GM12875 (cell line): ENCODE measurements around the gene SLC9B1.

Experiments
- H3K4me3 ChIP-seq: one replicate; pipeline ENCODE4 v1.5.1; 2011; ENCODE audit warnings: low read depth, low read length, control low read depth
- TF ChIP-seq, protein P1 (sequence below): IDR thresholded peaks from 2 replicates; pipeline ENCODE4 v1.5.1; 2011; ENCODE audit warnings: low read depth, mild to moderate bottlenecking, control low read depth, inconsistent platforms, low read length, moderate library complexity, borderline replicate concordance; ENCODE audit not compliant: insufficient read depth

Gene SLC9B1

GRCh38 chr4:103026868-103027267 is 7.4 kb upstream of the SLC9B1 start:
- TF ChIP-seq, protein P1, sequence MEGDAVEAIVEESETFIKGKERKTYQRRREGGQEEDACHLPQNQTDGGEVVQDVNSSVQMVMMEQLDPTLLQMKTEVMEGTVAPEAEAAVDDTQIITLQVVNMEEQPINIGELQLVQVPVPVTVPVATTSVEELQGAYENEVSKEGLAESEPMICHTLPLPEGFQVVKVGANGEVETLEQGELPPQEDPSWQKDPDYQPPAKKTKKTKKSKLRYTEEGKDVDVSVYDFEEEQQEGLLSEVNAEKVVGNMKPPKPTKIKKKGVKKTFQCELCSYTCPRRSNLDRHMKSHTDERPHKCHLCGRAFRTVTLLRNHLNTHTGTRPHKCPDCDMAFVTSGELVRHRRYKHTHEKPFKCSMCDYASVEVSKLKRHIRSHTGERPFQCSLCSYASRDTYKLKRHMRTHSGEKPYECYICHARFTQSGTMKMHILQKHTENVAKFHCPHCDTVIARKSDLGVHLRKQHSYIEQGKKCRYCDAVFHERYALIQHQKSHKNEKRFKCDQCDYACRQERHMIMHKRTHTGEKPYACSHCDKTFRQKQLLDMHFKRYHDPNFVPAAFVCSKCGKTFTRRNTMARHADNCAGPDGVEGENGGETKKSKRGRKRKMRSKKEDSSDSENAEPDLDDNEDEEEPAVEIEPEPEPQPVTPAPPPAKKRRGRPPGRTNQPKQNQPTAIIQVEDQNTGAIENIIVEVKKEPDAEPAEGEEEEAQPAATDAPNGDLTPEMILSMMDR, result no peak

DNA sequence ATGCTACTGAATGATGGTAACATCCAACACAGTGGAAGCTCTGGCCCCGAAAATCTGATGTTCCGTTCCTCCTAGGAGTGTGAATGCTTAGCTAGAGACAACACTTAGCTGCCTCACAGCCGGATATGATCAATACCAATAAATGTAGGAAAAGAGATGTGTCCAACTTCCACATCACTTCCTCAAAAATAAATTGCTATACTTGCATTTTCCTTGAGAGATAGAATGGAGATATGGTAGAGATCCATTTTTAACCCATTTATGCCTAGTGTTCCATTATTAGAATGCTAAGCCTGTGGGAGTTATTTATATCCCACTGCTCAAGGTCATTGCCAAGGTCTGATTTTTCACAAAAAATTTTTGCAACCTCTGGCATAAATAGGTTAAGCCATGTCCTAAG is 5.5 kb upstream of the SLC9B1 start:
- H3K4me3 ChIP-seq, result no peak overlapping the region
- TF ChIP-seq, protein P1, result no peak

More at GRCh38 chr4:103026868-103027267, 7.4 kb upstream of the SLC9B1 start:
- no peak overlapping the region for H3K4me3 ChIP-seq

- no peak overlapping the region for H3K4me3 ChIP-seq
- TF ChIP-seq, protein P1, result no peak
These were observed 1.6 kb upstream of the SLC9B1 start for GRCh38 chr4:103021120-103021519.

DNA sequence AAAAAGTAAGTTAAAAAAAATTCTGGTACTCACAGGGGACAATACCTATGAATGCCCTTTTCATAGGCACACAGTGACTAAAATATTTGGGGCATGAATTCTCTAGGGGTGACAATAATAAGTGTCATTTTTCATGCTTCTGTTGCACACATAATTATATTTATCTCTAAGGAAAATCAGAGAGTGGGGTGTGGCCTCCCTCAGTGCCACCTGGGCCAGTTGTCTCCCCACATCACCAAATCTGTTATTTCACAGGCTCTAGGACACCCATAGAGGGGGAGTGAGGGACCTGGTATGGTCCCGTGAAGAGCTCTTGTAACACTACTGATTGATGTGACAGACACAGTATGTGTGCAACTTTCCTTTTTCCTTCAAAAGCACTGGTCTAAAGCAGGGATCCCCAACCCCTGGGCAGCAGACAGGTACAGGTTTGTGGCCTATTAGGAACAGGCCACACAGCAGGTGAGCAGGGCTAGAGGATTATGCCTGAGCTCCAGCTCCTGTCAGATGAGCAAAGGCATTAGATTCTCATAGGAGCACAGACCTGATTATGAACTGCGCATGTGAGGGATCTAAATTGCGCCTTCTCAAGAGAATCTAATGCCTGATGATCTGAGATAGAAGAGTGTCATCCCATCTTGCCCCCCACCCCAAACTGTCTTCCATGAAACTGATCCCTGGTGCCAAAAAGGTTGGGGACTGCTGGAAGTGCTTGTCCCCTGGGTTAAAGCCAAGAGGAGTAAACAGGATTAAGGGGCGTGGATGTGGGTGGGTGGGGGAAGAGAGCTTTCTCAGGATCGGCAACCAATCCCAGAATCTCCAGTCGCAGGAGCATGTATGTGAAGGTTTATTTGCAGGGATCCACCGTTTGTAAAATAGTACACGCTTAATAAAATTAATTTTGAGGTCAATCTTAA is 856 bp downstream of the SLC9B1 start:
- TF ChIP-seq, protein P1, result no peak
- H3K4me3 ChIP-seq, result peak overlapping the region; percentile 67

GRCh38 chr4:103012551-103012950 is 7.0 kb downstream of the SLC9B1 start:
- TF ChIP-seq, protein P1, result no peak
- no peak overlapping the region for H3K4me3 ChIP-seq

GRCh38 chr4:103012060-103012459 is 7.4 kb downstream of the SLC9B1 start:
- TF ChIP-seq, protein P1, result no peak
- H3K4me3 ChIP-seq, result no peak overlapping the region
